Measurements from ENCODE around the gene RIPPLY2. TPM values are rescaled to one million over a fixed set of nuclear protein-coding genes. Genes with fewer than 3 reads are reported as not detected.

Gene RIPPLY2
- total RNA-seq, 2 donors from 2014 or later, result 0.07 to 1.2 TPM

GRCh38 chr6:83875843-83876242 lies 22.7 kb downstream of the RIPPLY2 start:
- Histone ChIP-seq H3K27me3 (ENCODE audit: control insufficient read depth, insufficient read depth, low read length, poor library complexity, severe bottlenecking) (no peaks in the 10 kb centered on the region), H3K4me1 (ENCODE audit: control insufficient read depth, insufficient read depth, low read length) (peaks cover 6% of the 10 kb centered on the region), H3K36me3 (ENCODE audit: control insufficient read depth, insufficient read depth, low read length) (no peaks in the 10 kb centered on the region), H3K4me3 (ENCODE audit: low read length) (no peak overlapping the region), H3K9me3 (ENCODE audit: control insufficient read depth, low read length) (no peaks in the 10 kb centered on the region), H3K27ac (ENCODE audit: low read depth, low read length) (no peak overlapping the region), H3K9ac (ENCODE audit: extremely low read depth, low read length, poor library complexity, severe bottlenecking) (no peak overlapping the region)
- Mint-ChIP-seq H3K4me3 (no peak overlapping the region), H3K9me3 (no peaks in the 10 kb centered on the region), H3K27me3 (ENCODE audit: insufficient read depth) (no peaks in the 10 kb centered on the region), H3K4me1 (peaks cover 25% of the 10 kb centered on the region), H3K27ac (no peak overlapping the region), H3K36me3 (ENCODE audit: low read depth) (peaks cover 5% of the 10 kb centered on the region)
- DNase-seq, result no peak
- no peak for TF ChIP-seq CTCF (conservative IDR thresholded peaks at IDR 0.05)
- WGBS, 2 experiments (ENCODE audit: insufficient coverage in 1 of 2, insufficient read length in 1 of 2), result 82 to 93% methylated on average over 2 to 6 of the region's 6 CpGs

- H3K9me3 Mint-ChIP-seq, result no peaks in the 10 kb centered on the region
- no peaks in the 10 kb centered on the region for H3K36me3 ChIP-seq (ENCODE audit: control insufficient read depth, insufficient read depth, low read length)
- no peak overlapping the region for H3K27ac Mint-ChIP-seq
- no peak overlapping the region for H3K4me3 Mint-ChIP-seq
- TF ChIP-seq CTCF (conservative IDR thresholded peaks at IDR 0.05), result no peak
- no peak overlapping the region for H3K9ac ChIP-seq (ENCODE audit: extremely low read depth, low read length, poor library complexity, severe bottlenecking)
- DNase-seq, result no peak
- H3K4me1 Mint-ChIP-seq, result peaks cover 22% of the 10 kb centered on the region
- no peaks in the 10 kb centered on the region for H3K27me3 Mint-ChIP-seq (ENCODE audit: insufficient read depth)
- H3K27ac ChIP-seq (ENCODE audit: low read depth, low read length), result no peak overlapping the region
- no peaks in the 10 kb centered on the region for H3K27me3 ChIP-seq (ENCODE audit: control insufficient read depth, insufficient read depth, low read length, poor library complexity, severe bottlenecking)
- no peaks in the 10 kb centered on the region for H3K36me3 Mint-ChIP-seq (ENCODE audit: low read depth)
- no peak overlapping the region for H3K4me3 ChIP-seq (ENCODE audit: low read length)
- H3K9me3 ChIP-seq (ENCODE audit: control insufficient read depth, low read length), result no peaks in the 10 kb centered on the region
- peaks cover 6% of the 10 kb centered on the region for H3K4me1 ChIP-seq (ENCODE audit: control insufficient read depth, insufficient read depth, low read length)
- WGBS, 2 experiments (ENCODE audit: insufficient coverage in 1 of 2, insufficient read length in 1 of 2), result 88 to 90% methylated on average over 2 to 4 of the region's 4 CpGs
Measured at GRCh38 chr6:83878902-83879644, 25.9 kb downstream of the RIPPLY2 start.

GRCh38 chr6:83879746-83880145 lies 26.6 kb downstream of the RIPPLY2 start:
- Mint-ChIP-seq H3K4me1 (peaks cover 26% of the 10 kb centered on the region), H3K9me3 (no peaks in the 10 kb centered on the region), H3K27ac (no peak overlapping the region), H3K27me3 (ENCODE audit: insufficient read depth) (no peaks in the 10 kb centered on the region), H3K4me3 (no peak overlapping the region), H3K36me3 (ENCODE audit: low read depth) (no peaks in the 10 kb centered on the region)
- Histone ChIP-seq H3K27me3 (ENCODE audit: control insufficient read depth, insufficient read depth, low read length, poor library complexity, severe bottlenecking) (no peaks in the 10 kb centered on the region), H3K9ac (ENCODE audit: extremely low read depth, low read length, poor library complexity, severe bottlenecking) (no peak overlapping the region), H3K9me3 (ENCODE audit: control insufficient read depth, low read length) (no peaks in the 10 kb centered on the region), H3K36me3 (ENCODE audit: control insufficient read depth, insufficient read depth, low read length) (no peaks in the 10 kb centered on the region), H3K4me3 (ENCODE audit: low read length) (no peak overlapping the region), H3K27ac (ENCODE audit: low read depth, low read length) (no peak overlapping the region), H3K4me1 (ENCODE audit: control insufficient read depth, insufficient read depth, low read length) (peaks cover 6% of the 10 kb centered on the region)
- WGBS, 2 experiments (ENCODE audit: insufficient coverage in 1 of 2, insufficient read length in 1 of 2), result 90 to 100% methylated on average over 2 to 4 of the region's 4 CpGs
- DNase-seq, result no peak
- no peak for TF ChIP-seq CTCF (conservative IDR thresholded peaks at IDR 0.05)
